Measurements from ENCODE around the gene MYH13. TPM values are rescaled to one million over a fixed set of nuclear protein-coding genes. Genes with fewer than 3 reads are reported as not detected.

MYH13 gene
- total RNA-seq, 1 donor from 2014 or later, result not detected

DNA sequence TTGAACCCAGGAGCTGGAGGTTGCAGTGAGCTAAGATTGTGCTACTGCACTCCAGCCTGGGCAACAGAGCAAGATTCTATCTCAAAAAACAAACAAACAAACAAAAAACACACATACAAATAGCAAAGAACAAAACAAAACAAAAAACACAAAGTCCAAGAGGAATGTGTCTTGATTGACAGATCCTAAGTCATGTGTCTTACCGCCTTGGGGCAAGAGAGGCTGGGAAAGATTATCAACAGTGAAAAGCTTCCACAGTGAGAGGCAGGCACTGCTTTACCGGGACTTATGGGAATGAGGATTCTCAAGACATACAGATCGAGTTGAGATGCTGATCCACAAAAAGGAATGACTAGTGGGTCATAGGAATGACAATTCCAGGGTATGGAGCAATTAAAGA, 111.7 kb downstream of the MYH13 start:
- no peak for DNase-seq (ENCODE audit: low spot score)

DNA sequence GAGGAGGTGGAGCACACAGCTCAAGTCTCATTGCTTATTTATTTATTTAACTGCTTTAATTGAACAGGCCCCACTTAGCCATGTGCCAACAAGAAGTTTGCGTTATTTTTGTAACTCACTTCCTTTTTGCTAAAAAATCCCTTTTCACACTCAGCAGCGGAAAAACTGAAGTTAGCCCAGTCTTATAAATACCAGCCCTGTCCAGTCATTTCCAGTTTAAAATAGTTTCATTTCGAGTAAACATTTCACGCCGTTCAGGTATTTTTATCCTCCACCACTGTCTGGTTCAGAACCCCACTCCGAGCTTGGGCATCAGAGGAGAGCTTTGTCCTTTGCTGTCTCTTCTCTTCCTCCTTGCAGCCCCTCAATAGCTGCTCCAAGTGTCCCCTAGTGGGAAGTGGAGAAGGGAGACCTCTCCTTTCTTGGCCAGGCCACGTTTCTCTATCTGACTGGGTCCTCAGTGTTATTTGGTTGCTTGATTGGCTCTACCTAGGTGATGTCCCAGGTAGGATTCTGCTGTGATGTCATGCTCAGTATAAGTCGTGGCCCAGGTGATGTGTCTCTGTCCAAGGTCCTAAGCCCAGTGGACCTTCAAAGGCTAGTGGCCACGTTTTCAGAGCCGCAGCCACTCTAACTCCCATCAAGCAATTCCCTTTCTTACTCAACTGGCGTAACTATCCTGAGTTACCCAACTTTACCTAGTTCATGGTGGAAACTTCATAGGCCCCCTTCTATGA, 121.4 kb downstream of the MYH13 start:
- no peak for DNase-seq (ENCODE audit: low spot score)

Other genes starting within 250 kb of the MYH13 start
- 81.5 TPM for gene GAS7, start 174.4 kb downstream of the MYH13 start, total RNA-seq
- gene MYH8, start 48.9 kb upstream of the MYH13 start, total RNA-seq, result not detected
- gene MYH4, start 96.6 kb upstream of the MYH13 start, total RNA-seq, result not detected
- gene MYH1, start 145.5 kb upstream of the MYH13 start, total RNA-seq, result 0.06 TPM
- gene MYH2, start 176.7 kb upstream of the MYH13 start, total RNA-seq, result not detected

All from mesenteric fat pad (tissue), 1 donor.